Measurements from ENCODE around the gene AGBL3.
A peak's percentile ranks its signal among the peaks of the same experiment; 100 is the strongest.
"Not testable (repeated sequence)": the region's sequence is repeated elsewhere in the genome, so short reads cannot be mapped to it uniquely, and the experiment has no call there.

The AGBL3 gene

DNA sequence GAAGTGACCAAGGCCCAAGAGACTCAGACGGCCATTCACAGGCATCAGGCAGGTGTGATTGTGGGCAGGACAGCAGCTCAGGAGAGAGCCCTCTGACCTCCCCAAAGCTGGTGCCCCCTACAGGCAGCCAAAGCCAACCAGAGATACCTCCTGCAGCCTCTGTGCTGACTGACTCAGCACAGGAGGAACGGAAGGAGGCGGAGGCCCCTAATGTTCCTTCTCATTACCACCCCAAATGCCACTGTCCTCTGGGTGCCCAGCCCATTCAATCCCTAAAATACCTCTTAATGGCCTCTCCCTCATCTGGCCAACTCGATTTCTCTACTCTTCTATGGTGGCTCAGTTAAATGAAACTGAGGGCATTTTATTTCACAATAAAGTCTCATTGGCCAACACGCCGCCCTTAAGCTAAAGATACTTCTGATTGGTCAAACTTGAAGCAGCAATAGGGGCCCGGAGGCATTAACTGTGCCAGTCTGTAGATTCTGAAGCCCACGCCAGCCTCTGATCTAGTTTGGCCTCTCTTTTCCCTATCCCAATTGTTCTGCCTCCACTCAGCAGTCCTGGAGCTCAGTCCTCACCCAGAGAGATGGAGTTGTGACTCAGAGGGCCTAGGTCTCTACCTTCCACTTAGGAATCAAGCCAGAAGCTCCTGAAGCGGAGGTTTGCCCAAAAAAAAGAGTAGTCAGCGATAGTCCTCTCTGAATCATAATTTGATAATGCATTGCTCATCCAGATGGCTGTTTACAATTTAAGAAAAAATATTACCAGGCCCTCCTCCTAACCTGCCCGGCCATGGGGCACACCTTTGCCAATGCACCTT, 183.0 kb downstream of the AGBL3 start:
- DNase-seq: peak; percentile 62

DNA sequence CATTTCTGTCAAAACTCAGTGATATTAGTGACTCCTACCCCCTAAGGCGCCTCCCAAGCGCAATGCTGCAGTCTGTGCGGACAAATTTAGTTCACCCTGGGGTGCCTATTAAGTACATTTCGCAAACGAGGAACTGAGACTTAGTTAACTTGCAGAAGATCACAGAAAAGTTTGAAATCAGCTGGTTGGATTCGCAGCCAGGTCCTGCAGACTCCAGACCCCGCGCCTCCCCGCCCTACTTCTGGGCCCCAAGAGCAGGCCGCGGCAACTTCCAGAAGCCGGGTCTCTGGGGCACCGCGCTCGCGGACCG, 183.6 kb downstream of the AGBL3 start:
- peak; percentile 33 for DNase-seq

DNA sequence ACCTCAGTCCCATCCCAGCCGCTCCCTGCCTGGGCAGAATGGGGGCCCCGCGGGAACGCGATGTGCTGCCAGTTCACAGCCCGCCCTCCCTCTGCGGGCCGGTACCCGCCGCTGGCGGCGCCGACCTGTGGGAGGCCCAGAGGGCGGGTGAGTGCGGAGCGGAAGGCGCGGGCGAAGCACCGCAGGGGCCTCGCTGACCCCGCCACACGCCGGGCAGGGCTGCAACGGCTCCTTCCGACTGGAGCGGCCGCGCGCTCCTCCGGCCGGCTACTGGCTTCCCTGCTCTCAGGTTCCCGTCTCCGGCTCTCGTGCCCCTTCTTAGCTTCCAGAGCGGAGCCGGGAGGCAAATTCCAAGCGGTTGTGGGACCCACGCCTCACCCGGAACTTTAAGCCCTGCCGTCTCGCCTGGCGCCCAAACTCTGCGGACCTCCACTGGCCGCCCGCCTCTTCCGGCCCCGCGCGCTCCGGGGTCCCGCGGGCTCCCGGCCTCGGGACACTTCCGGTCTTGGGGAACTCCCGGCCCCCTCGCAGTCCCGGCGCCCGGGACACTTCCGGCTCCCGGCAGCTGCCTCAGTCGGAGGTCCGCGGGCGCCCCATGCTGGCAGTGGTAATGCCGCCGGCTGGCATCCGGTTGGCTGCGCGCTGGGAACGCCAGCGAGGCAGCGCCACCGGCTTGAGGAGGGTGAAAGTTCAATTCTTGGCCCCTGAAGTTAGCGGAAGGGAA, 184.1 kb downstream of the AGBL3 start, which contains the start of gene CYREN:
Gene CYREN, minus strand, starts transcription at position 434 of the 724 bp plus-strand sequence. CDS start 1,785 bp downstream, outside the sequence.
- DNase-seq: peak; percentile 95

DNA sequence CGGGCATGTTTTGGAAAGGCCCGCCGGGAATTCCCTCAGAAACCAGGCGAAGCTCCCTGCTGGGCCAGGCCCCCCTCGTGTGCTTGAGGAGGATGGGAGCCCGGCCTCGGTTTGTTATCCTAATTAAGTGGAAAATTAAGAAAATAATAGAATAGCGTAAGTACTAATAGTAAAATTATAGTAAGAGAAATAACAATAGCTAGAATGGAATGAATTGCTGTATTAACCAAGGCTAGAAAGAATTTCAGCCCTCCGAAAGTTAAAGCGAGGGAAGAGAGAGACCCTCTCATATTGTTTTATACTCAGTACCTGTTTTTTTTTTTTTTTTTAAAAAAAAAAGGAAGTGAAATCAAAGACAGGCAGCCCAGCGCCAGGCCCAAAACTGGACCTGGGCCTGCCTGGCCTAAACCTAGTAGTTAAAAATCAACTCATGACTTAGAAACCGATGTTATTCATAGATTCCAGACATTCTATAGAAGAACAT, 184.7 kb downstream of the AGBL3 start:
- not testable (repeated sequence) for DNase-seq

DNA sequence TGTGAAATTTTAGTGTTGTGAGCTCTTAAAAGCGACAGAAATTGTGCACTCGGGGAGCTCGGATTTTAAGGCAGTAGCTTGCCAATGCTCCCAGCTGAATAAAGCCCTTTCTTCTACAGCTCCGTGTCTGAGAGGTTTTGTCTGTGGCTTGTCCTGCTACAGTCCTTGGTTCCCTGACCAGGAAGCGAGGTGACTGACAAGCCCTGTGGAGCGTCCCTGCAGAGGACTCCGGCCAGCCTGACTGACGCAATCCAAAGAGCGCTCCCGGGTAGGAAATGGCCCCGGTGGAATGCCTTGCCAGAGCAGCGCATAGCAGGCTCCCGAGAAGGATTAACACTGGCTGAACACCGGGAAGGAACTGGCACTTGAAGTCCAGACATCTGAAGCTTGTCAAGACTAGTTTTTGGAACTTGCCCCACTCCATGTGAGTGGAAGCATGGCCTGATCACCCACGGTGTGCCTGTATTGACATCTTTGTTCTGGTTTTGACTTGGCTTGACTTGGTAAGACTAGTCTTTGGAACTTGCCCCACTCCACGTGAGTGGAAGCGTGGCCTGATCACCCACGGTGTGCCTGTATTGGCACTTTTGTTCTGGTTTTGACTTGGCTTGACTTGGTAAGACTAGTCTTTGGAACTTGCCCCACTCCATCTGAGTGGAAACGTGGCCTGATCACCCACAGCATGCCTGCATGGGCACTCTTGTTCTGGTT, 185.4 kb downstream of the AGBL3 start:
- DNase-seq: not testable (repeated sequence)

DNA sequence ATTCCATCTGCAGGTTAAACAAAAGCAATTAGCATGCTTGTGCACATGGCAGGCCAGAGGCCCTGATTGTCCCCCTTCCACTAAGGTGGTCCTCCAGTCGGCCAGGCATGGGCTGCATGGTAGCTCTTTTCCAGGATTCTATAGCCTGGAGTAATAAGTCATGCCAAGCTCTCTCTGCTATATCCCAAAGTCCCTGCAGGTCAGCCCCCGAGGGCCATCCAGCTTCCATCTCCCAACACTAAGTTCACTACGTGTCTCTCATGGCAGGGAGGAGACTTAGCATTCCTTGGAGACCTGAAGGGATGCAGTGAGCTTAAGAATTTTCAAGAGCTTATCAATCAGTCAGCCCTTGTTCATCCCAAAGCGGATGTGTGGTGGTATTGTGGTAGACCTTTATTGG, 187.6 kb downstream of the AGBL3 start:
- not testable (repeated sequence) for DNase-seq

DNA sequence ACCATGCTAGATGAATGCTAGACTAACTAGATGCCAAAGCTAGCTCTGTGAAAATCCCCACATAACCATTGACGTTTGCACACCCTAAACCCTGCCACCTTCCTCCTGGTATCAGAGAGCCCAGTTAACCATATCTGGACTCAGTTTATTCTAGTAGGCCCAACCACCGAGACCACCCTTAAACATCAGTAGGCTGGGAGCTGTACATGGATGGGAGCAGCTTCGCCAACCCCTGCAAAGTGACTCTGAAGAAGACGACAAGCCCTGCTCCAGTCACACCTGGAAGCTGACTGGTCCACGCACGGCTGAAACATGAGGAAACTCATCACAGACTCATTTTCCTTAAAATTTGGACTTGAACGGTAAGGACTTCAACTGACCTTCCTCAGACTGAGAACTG, 188.6 kb downstream of the AGBL3 start:
- DNase-seq: no peak

DNA sequence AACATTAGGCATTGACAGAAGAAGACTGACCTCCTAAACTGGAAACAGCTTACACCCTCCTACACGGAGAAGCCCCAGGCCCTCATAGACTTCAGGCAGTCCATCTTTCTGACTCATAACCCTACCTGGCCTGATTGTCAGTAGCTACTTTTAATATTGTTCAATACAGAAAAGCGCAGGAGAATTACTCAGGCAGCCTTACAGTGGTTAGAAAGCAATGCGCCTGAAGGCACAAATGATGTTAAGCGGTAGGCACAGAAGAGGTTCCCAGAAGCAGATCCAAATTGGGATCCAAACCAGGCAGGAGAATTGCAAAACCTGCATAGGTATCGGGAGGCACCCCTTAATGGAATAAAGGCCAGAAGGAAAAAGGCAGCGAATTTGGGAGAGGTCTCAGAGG, 189.6 kb downstream of the AGBL3 start:
- no peak for DNase-seq

DNA sequence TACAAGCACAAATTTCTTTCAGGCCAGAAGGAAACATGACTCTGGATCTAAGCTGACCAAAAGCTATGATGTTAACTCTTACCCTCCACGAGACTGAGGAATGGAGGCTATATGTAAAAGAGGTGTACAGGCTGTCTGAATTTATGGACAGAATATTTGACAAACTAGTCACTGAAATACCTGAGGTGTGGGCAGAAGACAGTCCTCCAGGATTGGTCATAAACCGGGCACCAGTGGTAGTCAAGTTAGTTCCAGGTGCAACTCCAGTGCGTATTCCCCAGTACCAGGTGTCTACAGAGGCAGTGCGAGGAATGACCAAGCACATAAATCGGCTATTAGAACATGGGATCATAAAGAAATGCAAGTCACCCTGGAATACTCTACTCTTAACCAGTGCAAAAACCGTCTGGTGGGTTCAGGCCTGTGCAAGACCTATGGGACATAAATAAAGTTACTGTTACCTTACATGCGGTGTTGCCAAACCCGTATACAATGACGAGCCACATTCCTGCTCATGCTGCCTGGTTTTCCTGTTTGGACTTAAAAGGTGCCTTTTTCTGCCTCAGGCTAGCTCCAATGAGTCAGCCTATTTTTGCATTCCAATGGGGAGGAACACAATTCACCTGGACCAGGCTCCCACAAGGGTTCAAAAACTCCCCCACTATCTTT, 190.9 kb downstream of the AGBL3 start:
- DNase-seq: no peak

DNA sequence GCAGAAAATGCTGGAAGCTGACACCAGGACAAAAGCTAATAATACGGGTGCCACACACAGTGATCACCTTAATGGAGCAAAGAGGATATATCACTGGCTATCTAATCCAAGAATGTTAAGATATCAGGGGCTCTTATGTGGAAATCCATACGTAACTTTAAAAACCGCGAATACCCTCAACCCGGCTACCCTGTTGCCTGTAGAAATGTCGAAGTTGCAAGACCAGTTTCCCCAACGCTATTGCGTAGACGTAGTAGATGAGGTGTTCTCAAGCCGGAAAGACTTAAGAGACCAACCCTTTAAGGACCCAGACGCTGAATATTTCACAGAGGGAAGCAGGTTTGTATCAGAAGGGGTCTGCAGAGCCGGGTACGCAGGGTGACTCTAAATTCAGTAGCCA, 192.1 kb downstream of the AGBL3 start:
- DNase-seq: no peak

DNA sequence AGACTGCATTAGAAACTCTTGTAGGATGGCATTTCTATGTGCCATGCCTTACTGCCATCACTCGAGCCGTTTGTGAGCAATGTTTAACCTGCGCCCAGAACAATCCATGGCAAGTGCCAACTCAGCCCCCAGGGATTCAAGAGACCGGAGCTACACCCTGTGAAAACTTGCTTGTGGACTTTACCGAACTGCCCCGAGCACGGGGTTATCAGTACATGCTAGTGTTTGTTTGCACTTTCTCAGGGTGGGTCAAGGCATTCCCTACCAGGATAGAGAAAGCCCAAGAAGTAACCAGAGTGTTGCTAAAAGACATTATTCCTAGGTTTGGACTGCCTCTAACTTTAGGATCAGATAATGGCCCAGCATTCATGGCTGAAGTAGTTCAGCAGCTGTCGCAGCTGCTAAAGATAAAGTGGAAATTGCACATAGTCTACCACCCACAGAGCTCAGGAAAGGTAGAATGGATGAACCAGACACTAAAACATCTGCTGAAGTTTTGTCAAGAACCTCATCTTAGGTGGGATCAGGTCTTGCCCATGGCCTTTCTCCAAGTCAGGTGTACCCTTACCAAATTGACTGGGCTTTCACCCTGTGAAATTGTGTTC, 193.1 kb downstream of the AGBL3 start:
- DNase-seq: no peak

DNA sequence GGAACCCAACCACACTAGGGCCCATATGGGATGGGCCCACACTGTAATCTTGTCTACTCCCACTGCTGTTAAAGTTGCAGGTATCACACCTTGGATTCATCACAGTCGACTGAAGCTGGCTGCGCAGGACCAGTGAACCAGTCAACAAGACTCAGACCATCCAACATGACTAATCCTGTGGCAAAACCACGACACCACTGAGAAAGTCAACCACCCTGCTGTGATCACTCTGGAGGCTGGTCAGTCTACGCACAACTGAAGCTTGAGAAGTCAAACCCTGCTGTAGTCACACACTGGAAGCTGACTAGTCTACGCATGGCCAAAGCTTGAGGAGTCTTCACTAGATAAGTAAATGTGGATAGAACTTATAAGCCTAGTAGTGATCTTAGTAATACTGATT, 193.8 kb downstream of the AGBL3 start:
- no peak for DNase-seq

DNA sequence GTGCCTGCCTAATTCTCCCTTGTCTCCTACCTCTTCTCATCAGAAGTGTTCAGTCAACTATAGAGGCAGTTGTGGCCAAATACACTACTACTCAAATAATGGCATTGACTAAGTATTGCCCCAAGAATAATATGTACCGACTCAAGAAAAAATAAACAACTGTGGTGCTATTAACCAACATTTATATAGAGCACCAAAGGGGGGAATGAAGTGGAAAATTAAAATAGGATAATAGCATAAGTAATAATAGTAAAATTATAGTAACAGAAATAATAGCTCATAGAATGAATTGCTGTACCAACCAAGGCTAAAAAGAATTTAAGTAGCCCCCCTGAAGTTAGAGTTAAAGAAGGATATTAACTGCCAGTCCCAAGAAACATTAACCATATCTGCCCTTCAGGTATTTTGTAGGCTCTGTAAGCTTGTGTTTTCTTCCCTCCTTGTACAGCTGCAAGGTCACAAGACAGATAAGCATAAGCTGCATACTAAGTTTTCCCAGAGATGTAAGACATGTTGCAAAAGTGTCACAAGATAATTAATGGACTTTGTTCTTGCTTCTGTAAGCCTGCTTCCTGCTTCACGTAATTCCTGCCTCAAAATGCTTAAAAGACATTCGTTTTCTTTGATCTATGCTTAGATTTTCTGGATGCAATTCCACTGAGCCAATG, 195.1 kb downstream of the AGBL3 start:
- DNase-seq: no peak

DNA sequence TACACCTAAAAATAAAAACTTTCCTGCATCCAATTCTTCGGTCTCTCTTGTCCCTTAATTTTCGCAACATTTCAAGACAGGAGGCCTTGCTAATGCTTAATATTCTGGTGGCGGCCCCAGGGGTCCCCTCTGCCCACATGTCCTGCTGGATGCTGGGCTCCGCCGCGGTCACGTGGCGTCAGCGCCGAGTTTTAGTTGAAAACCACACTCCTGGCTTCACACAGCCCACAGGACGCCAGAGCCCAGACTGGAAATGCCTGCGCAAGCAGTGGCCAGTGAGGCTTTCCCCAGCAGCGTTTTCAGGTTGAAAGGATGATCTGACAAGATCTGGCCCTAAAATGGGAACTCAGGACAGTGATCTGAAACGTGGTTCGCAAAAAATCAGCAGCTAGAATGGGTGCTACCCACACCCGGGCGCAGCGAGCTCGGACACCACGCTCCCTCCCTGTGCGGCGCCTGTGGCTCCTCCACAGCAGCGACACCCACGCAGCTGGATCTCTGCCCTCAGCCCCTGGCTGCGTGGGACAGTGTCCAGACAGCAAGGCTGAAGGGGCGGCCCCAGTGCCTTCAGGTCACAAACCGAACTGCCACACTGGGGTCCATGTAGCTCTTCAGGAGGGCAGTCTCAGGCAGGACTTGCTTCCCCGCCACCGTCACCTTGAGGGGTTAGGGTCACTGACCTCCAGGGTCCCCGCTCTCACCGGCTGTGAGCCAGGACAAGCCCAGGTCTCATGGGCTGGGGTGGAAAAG, 195.8 kb downstream of the AGBL3 start:
- DNase-seq: no peak

DNA sequence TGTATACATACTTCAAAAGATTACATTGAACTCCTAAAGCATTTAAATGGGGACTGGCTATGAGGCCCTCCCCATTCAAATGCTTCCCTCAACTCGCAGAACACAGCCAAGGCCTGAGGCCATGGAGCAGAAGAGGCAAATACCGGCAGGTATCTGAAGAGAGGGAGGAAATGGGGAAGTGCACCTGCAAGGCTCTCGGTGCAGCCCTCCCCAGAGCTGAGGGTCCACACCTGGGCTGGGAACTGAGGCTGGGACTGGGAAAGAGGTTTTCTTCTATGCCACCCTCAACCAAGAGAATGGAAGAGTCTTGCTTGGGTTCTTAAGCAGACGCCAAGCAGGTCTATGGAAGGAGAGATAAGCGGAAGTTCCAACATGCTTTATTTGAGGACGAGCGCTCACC, 197.2 kb downstream of the AGBL3 start:
- no peak for DNase-seq

DNA sequence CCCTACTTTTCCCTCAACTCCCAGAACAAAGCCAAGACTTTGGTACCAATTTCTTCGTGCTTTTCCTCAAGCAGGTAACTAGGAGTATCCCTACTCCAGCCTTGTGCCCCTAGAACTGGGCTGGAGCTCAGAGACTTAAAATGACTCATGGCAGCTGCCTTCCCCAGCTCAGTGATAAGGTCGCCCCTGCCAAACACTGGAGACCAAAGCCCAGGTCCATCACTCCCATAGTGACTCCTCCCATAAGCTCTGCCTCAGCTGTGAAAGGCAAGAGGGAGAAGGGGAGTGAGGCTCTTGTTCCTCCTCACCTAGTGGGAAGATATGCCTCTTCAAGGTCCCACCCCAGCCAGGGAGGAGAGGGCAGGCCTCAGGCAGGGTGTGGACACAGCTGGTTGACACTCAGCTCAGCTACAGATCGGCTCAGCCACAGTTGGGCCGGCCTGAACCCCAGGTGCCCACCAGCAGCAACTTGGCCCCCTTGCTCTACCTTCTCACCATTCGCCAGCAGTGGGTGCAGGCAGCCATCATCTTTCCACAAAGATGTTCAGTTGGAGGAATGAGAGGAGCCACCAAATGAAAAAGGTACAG, 198.0 kb downstream of the AGBL3 start:
- DNase-seq: no peak

All from stimulated activated CD4-positive, alpha-beta T cell treated with anti-CD3 and anti-CD28 coated beads, Interleukin-4, amount 100 ng/mL, for 1 hour (primary cell).